ENCODE measurements around the gene CCDC47.

DNA sequence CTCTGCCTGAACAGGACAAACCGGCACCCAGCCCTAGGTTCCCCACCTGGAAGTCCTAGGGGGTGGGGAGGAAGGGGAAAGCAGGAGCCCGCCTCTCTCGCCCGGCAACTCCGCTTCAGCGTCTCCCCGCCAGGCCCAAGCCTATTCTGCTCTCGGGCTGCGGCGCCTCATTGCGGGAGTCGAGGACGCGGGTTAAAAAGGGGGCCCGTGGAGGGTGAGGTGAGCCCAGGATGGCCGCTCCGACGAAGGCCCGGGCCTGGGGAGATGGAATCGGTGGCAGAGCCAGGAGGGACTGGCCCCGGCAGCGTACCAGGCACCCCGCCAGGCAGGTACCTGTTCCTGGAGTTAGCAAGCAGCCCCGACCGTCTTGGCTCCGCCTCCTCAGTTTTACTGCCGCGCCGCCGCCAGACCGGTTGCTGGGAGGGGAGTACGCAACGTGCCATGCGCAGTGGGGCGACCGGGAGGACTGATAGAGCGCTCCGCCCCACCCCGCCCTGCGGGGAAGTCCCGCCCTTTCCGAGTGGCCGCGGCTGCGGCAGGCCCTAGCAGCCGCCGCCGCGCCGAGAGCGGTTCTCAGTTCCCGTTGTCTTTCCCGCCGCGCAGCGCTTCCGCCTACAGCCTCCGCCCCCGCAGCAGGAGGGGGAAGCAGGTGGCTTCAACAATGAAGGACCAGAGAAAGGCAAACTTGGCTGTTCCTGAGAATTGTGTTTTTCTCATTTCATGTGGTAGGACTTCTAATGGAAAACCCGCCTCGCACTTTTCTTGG is 31.8 kb downstream of the CCDC47 start, which contains the start of gene STRADA:
- no peak for TF ChIP-seq EZH2 (IDR thresholded peaks at IDR 0.05; ENCODE audit: low read length, unreplicated experiment)
- TF ChIP-seq, protein P1, sequence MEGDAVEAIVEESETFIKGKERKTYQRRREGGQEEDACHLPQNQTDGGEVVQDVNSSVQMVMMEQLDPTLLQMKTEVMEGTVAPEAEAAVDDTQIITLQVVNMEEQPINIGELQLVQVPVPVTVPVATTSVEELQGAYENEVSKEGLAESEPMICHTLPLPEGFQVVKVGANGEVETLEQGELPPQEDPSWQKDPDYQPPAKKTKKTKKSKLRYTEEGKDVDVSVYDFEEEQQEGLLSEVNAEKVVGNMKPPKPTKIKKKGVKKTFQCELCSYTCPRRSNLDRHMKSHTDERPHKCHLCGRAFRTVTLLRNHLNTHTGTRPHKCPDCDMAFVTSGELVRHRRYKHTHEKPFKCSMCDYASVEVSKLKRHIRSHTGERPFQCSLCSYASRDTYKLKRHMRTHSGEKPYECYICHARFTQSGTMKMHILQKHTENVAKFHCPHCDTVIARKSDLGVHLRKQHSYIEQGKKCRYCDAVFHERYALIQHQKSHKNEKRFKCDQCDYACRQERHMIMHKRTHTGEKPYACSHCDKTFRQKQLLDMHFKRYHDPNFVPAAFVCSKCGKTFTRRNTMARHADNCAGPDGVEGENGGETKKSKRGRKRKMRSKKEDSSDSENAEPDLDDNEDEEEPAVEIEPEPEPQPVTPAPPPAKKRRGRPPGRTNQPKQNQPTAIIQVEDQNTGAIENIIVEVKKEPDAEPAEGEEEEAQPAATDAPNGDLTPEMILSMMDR (conservative IDR thresholded peaks at IDR 0.05; ENCODE audit: low read depth, low read length), result no peak
- TF ChIP-seq EZH2phosphoT487 (IDR thresholded peaks at IDR 0.05; ENCODE audit: borderline replicate concordance, low read length), result no peak
